Kidney epithelial cell (primary cell): Measurements from ENCODE around the gene CNDP2. TPM values are rescaled to one million over a fixed set of nuclear protein-coding genes. Genes with fewer than 3 reads are reported as not detected.

Experiments
- DNase-seq: peaks from one replicate; pipeline ENCODE4 v3.0.0-alpha.2; 2010; ENCODE audit warnings: low read depth
- H3K27me3 ChIP-seq: 2 replicates; pipeline ENCODE4 v1.6.0; 2011; ENCODE audit warnings: low read length; ENCODE audit not compliant: control insufficient read depth, insufficient read depth
- H3K36me3 ChIP-seq: 2 replicates; pipeline ENCODE4 v1.5.1; 2011; ENCODE audit warnings: low read length; ENCODE audit not compliant: control insufficient read depth, insufficient read depth
- H3K4me3 ChIP-seq: 2 replicates; pipeline ENCODE4 v1.5.1; 2011; ENCODE audit warnings: low read depth, mild to moderate bottlenecking, control low read depth, low read length
- total RNA-seq: library from RNA; depleted of rRNA; stranded (reverse); fragments of >200 nt; gene quantifications from 2 replicates; pipeline ENCODE4 v1.2.3, GENCODE V29; 2015
- TF ChIP-seq, protein P1 (sequence below): IDR thresholded peaks from 2 replicates; pipeline ENCODE4 v1.5.1; 2011; ENCODE audit warnings: mild to moderate bottlenecking, moderate library complexity, low read length, control low read depth, inconsistent platforms; ENCODE audit not compliant: insufficient read depth, poor library complexity, severe bottlenecking

Gene CNDP2
- total RNA-seq, 1 donor from 2014 or later, result 225 TPM

DNA sequence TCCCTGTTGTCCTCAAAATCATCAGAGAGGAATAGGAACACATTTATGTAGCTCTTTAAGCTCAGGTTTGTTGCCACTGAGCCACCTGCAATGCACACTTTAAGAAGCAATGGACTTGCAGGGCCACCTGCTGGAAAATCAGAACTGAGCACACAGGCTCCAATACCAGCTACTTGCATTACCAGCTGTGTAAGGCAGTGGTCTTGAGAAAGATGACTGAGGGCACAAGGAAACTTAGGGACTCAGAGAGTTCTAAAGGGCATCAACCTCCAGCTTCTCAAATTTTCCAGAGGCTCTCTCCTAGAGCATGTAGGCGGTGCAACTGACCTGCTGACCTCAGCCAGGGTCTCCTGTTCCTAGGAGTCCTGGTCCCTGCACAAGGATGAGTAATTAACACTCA lies 2.5 kb upstream of the CNDP2 start:
- Histone ChIP-seq H3K27me3 (no peaks in the 10 kb centered on the region), H3K4me3 (no peak overlapping the region), H3K36me3 (no peaks in the 10 kb centered on the region)
- DNase-seq, result no peak
- TF ChIP-seq, protein P1, sequence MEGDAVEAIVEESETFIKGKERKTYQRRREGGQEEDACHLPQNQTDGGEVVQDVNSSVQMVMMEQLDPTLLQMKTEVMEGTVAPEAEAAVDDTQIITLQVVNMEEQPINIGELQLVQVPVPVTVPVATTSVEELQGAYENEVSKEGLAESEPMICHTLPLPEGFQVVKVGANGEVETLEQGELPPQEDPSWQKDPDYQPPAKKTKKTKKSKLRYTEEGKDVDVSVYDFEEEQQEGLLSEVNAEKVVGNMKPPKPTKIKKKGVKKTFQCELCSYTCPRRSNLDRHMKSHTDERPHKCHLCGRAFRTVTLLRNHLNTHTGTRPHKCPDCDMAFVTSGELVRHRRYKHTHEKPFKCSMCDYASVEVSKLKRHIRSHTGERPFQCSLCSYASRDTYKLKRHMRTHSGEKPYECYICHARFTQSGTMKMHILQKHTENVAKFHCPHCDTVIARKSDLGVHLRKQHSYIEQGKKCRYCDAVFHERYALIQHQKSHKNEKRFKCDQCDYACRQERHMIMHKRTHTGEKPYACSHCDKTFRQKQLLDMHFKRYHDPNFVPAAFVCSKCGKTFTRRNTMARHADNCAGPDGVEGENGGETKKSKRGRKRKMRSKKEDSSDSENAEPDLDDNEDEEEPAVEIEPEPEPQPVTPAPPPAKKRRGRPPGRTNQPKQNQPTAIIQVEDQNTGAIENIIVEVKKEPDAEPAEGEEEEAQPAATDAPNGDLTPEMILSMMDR, result peak; percentile 69

DNA sequence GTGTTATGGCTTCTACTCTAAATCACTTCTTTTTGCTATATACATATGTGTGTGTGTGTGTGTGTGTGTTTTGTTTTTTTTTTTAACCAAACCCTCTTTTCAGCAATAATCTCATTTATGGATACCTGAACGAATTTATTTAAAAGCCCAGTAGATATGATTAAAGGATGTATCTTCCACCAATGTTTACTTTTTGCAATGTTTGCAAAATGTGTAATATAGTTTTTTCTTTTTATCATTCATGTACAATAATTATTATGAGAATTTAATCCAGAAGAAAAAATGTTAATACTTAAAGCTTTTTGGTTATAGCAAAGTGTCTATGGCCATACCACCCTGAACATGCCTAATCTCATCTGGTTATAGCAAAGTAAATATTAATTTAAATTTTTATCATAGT lies 1.6 kb upstream of the CNDP2 start:
- no peak for DNase-seq
- H3K4me3 ChIP-seq, result no peak overlapping the region
- TF ChIP-seq, protein P1, result no peak

DNA sequence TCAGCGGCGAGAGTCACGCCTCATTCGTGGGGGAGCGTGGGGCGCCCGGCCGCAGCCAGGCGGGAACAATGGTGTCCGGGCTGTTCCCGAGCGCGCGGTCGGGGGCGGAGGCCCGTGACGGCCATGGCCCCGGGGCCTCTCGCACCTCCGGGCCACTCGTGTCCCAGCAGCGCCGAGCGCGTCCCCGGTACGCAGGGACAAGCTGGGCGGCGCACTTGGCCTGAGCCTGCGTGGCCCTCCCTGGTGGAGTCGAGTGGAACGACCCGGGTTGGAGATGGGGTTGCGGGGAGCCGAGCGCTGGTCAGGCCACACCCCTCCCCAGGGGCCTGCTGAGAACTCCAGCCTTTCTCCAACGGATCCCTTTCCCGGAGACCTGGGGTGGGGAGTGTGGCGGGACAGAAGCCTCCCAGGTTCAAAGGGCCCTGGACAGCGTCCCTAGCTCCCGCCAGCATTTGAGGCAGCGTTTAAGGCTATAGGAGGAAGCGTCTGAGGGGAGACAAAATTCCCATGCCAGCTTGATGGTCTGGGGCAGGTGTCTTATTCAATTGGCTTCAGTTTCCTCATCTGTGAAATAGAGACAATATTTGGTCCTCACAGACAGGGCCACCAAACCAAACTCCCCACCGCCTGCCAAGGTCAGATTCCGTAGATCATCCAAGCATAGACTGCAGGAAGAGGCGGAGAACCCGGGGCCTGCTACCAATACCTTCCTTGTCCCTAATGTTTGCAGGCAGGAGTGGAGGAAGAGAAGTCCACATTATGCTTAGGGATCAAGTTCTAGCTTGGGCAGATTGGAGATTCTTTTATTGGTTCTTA lies 553 bp downstream of the CNDP2 start:
- no peak for DNase-seq
- H3K36me3 ChIP-seq, result no peaks in the 10 kb centered on the region

More for the DNA sequence above, 1.6 kb upstream of the CNDP2 start:
- no peaks in the 10 kb centered on the region for H3K36me3 ChIP-seq
- H3K27me3 ChIP-seq, result no peaks in the 10 kb centered on the region

DNA sequence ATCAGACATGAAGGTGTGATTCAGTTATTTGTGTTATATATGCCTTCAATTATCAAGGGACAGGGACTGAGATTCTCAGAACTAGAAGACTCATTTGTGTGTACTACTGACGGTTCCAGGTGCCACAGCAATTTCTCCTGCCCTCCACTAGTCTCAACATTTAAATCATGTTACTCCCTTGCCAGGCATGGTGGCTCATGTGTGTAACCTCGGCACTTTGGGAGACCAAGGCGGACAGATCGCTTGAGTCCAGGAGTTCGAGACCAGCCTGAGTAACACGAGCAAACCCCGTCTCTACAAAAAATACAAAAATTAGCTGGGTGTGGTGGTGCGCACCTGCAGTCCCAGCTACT lies 1.1 kb downstream of the CNDP2 start:
- H3K36me3 ChIP-seq, result no peaks in the 10 kb centered on the region

More for the DNA sequence above, 553 bp downstream of the CNDP2 start:
- Histone ChIP-seq H3K4me3 (peak overlapping the region; percentile 83), H3K27me3 (no peaks in the 10 kb centered on the region)
- TF ChIP-seq, protein P1, result no peak

DNA sequence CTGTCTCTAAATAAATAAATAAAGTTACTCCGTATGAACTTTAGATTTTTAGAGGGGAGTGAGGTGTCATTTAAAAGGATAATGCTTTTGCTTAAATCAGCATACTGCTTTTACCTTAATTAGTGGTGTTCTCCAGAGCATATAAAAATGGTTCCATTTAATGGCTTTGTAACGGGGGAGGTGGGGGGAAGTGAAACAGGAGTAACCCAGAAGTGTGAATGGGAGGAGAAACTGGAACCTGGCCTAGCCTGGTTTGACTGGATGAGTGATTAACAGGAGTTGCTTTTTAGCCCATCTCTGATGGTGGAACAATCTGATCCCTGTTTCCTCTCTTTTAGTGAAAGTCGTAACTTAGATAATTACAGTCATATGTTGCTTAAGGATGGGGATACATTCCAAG lies 1.6 kb downstream of the CNDP2 start:
- H3K4me3 ChIP-seq, result no peak overlapping the region
- H3K27me3 ChIP-seq, result no peaks in the 10 kb centered on the region
- no peaks in the 10 kb centered on the region for H3K36me3 ChIP-seq
- DNase-seq, result no peak
- TF ChIP-seq, protein P1, result no peak

More for the DNA sequence above, 1.1 kb downstream of the CNDP2 start:
- H3K4me3 ChIP-seq, result peak overlapping the region; percentile 83
- no peaks in the 10 kb centered on the region for H3K27me3 ChIP-seq
- TF ChIP-seq, protein P1, result no peak
- no peak for DNase-seq
